ENCODE results near the gene ASPSCR1.
A peak's percentile ranks its signal among the peaks of the same experiment; 100 is the strongest.

The ASPSCR1 gene

GRCh38 chr17:82055023-82055964 lies 77.9 kb downstream of the ASPSCR1 start:
- no peak for DNase-seq (ENCODE audit: low spot score)

- no peak for DNase-seq (ENCODE audit: low spot score)
These were observed 78.7 kb downstream of the ASPSCR1 start for GRCh38 chr17:82055965-82056728.

GRCh38 chr17:82056729-82057621 lies 79.5 kb downstream of the ASPSCR1 start:
- DNase-seq (ENCODE audit: low spot score): no peak

GRCh38 chr17:82058230-82058854 lies 80.9 kb downstream of the ASPSCR1 start:
- DNase-seq (ENCODE audit: low spot score): no peak

- DNase-seq (ENCODE audit: low spot score): no peak
These were observed 81.4 kb downstream of the ASPSCR1 start for GRCh38 chr17:82058855-82059249.

DNA sequence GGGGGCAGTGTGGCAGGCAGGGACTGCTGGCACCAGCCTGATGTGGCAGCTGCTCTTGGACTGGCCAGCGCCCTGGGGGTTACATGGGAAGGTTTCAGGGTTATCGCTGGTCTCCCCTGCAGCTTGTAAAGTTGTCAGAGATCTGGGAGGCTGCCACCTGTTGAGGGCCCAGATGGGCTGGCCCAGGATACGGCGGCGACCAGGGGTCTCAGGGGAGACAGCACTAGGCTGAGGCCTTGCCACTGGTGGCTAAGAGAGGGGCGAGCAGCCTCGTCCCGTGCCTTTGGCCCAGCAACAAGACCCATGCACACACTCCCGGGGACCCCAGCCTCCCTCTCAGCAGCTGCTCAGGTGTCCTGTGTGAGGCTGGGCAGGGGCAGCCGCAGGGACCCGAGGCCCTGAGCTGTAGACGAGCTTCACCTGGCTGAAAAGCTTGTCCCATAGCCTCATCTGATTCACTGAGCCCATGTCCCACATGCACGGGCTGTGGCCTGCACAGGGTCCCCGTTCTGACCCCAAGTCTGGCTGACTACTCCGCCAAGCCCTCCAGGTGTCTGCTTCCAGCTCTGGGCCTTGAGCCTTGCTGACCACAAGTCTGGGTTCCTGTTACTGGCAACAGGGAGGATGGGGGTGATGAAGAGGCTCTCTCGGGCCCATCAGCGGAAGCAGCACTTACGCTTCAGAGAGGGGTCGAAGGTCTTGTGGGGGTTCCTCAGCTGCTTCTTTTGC lies 82.0 kb downstream of the ASPSCR1 start:
- no peak for DNase-seq (ENCODE audit: low spot score)

DNA sequence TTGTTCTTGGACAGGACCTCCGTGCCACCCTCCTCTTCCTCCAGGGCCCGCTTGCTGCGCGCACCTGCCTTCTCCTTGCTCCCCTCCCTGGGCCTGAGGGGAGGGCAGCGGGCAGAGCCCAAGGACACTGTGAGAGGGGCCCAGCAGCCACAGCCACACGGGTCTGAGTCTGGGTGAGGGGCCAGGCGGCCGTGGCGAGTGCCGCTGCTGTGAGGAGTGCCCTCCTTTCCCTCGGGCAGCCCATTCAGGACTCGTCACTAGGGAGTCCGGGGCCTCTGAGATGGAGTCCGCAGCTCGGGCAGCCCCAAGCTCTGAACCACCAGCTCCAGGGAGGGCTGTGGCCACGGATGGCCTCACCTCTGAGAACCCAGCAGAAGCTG lies 82.6 kb downstream of the ASPSCR1 start:
- no peak for DNase-seq (ENCODE audit: low spot score)

DNA sequence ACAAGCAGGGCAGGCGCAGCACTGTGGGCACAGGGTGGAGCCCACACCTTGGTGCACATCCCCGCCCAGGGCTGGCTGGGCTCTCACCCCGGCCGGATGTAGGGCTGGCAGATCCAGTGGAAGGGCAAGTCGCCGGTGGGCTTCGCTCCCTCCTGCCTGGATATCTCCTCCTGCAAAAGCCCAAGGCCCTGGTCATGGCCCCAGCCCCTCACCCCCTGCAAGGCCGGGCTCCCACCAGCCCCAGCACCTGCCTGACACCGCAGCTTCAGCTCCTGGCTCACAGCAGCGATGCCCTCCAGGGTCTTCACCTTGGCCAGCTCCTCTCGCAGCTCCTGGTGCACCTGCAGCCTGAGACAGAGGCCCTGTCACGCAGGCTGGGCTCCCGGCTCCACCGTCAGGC lies 83.2 kb downstream of the ASPSCR1 start:
- no peak for DNase-seq (ENCODE audit: low spot score)

DNA sequence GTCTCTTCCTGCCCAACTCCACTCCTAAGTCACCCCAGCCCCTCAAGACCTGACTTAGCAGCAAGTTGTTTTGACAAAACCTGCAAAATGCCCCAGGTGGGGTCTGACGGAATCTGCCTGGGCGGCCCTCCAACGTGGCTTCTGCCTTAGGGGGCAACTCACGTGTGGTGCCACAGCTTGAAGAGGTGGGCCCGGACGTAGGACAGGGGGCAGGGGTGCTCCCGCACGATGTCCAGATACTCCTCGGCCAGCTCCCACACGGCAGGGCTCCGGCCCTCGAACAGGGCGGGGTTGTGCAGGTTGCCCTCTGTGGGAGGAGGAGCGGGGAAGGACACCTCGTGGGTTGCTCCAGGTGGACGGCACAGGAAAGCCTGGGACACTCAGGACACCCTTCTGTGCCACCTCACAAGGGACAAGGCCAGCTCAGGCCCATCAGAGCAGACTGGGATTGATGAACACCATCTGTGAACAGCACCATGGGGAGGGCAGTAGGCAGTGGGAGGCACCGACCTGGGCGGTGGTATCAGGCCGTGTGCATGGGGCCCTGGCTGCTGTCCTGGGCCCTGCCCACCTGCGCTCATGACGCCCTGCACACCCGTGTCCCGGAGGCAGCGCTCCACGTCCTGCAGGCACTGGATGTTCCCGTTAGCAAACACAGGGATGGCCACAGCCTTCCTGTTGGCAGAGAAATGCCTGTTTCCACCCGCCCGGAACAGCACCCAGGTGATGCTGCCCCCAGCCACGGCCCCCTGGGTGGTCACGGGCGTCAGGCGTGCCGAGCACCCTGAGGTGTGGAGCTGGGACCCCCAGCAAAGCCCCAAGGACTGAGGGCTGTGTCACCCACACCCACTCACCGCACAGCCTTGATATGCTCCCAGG lies 83.9 kb downstream of the ASPSCR1 start:
- no peak for DNase-seq (ENCODE audit: low spot score)

DNA sequence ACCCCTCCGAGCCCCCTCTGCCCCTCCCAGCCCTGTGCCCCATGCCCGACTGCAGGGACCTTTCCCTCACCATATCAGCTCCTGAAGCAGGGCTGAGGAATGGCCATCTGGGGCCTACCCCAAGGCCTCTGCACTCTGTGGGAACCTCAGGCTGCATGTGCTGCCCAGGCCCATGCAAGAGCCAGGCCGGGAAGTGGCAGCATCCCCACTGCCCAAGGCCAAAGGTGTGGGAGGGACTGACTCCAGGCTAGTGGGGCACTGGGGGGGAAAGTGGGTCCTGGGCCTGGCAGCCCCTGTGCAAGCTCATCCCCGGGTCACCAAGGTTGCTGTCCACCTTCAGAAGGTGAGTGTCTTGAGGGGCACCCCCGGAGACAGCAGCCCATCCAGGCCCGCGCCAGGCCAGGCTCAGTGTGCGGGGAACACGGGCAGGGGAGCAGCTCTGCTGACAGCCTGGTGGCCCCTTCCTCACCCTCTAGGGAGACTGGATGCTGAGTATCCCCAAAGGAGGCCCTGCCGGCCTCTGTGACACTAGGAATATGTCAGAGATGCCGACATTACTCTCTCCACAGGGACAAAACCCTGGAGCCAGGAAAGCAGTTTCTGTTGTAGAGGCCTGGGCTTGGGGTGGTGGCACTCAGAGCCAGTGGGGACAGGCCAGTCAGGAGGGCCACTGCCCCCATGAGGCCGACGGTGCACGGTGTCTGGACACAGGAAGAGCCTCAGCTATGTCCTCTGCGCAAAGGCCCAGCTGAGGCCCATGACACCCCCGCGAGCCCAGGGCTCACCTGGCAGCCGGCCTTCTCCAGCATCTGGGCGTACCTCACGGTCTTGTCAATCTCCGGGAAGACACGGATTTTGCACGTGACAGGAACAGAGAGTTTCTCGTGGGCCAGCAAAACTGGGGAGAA lies 84.9 kb downstream of the ASPSCR1 start:
- no peak for DNase-seq (ENCODE audit: low spot score)

DNA sequence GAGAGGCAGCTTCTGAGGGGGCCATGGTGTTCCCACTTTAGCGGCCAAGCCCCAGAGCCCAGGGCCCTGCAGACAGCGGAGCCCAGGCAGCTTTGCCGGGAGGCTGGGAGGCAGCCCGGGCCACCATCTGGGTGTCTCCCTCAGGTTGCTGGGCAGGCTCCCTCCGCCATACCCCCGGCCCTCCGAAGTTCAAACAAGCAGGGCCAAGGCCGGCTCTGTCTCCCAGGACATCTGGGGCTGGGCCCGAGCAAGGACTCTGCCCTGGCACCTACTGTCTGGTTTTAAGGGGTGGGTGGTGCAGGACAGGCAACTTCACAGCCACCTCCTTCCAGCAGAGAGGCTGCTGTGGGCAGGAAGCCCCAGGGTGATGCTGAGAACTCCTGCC lies 85.5 kb downstream of the ASPSCR1 start:
- no peak for DNase-seq (ENCODE audit: low spot score)

GRCh38 chr17:82063424-82064415 lies 86.3 kb downstream of the ASPSCR1 start:
- DNase-seq (ENCODE audit: low spot score): no peak

GRCh38 chr17:82064433-82065192 lies 87.2 kb downstream of the ASPSCR1 start:
- DNase-seq (ENCODE audit: low spot score): no peak

DNA sequence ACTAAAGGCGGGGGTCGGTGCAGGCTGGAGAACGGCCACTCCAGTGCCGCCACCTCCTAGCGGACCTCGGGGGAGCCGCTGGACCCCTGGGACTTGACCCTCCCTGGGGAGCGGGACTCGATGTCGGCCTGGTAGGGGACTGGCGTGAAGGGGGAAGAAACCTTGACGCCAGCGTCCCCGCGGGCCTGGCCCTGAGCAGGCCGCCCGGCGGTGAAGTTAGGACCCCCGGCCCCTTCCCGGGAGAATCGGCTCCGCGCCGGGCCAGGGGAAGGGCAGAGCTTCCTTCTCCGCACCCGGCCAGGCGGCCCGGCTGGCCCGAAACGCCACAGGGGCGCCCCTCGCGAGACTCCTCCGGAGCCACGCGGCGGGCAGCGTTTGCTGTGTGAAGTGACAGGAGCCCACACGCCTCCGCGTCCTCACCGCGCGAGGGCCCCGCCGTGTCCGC lies 87.8 kb downstream of the ASPSCR1 start:
- no peak for DNase-seq (ENCODE audit: low spot score)

- DNase-seq (ENCODE audit: low spot score): peak; percentile 83
These were observed 88.3 kb downstream of the ASPSCR1 start, which contains the start of gene DUS1L for GRCh38 chr17:82065638-82066303. TSS of gene DUS1L (minus strand) at chr17:82065804. CDS start at chr17:82065059, 745 bp downstream.
